ENCODE measurements around the gene RALGAPA2. TPM values are rescaled to one million over a fixed set of nuclear protein-coding genes. Genes with fewer than 3 reads are reported as not detected.
"Not testable (repeated sequence)": the region's sequence is repeated elsewhere in the genome, so short reads cannot be mapped to it uniquely, and the experiment has no call there.

RALGAPA2 gene
- total RNA-seq, 2 donors from 2014 or later, result 27.8 to 28.5 TPM

GRCh38 chr20:20547876-20548266, 164.6 kb downstream of the RALGAPA2 start:
- Histone ChIP-seq H3K4me3 (no peak overlapping the region), H3K9me3 (no peaks in the 10 kb centered on the region), H3K27me3 (no peaks in the 10 kb centered on the region), H3K4me1 (no peaks in the 10 kb centered on the region), H3K36me3 (no peaks in the 10 kb centered on the region), H3K27ac (no peak overlapping the region)
- no peak for TF ChIP-seq CTCF (IDR thresholded peaks at IDR 0.05)
- DNase-seq (ENCODE audit: low spot score), result no peak

- Histone ChIP-seq H3K9me3 (no peaks in the 10 kb centered on the region), H3K36me3 (no peaks in the 10 kb centered on the region), H3K27ac (no peak overlapping the region), H3K4me1 (no peaks in the 10 kb centered on the region), H3K27me3 (no peaks in the 10 kb centered on the region), H3K4me3 (no peak overlapping the region)
- no peak for DNase-seq (ENCODE audit: low spot score)
- TF ChIP-seq CTCF (IDR thresholded peaks at IDR 0.05), result no peak
Observed at GRCh38 chr20:20547221-20547875, 165.1 kb downstream of the RALGAPA2 start.

GRCh38 chr20:20546402-20546801, 166.0 kb downstream of the RALGAPA2 start:
- Histone ChIP-seq H3K4me3 (no peak overlapping the region), H3K27ac (no peak overlapping the region), H3K27me3 (no peaks in the 10 kb centered on the region), H3K9me3 (no peaks in the 10 kb centered on the region), H3K4me1 (no peaks in the 10 kb centered on the region), H3K36me3 (no peaks in the 10 kb centered on the region)
- no peak for DNase-seq (ENCODE audit: low spot score)
- no peak for TF ChIP-seq CTCF (IDR thresholded peaks at IDR 0.05)

GRCh38 chr20:20543348-20543747, 169.1 kb downstream of the RALGAPA2 start:
- H3K9me3 ChIP-seq; H3K36me3 ChIP-seq; H3K4me3 ChIP-seq; H3K27ac ChIP-seq; H3K4me1 ChIP-seq; H3K27me3 ChIP-seq; DNase-seq (ENCODE audit: low spot score): not testable (repeated sequence)

GRCh38 chr20:20536240-20536933, 176.1 kb downstream of the RALGAPA2 start:
- no peak for DNase-seq (ENCODE audit: low spot score)
- TF ChIP-seq CTCF (IDR thresholded peaks at IDR 0.05), result no peak
- no peaks in the 10 kb centered on the region for H3K9me3 ChIP-seq
- peaks cover 4% of the 10 kb centered on the region for H3K36me3 ChIP-seq
- H3K4me1 ChIP-seq, result no peaks in the 10 kb centered on the region
- no peaks in the 10 kb centered on the region for H3K27me3 ChIP-seq
- H3K4me3 ChIP-seq, result no peak overlapping the region
- H3K27ac ChIP-seq, result no peak overlapping the region

GRCh38 chr20:20535051-20535450, 177.4 kb downstream of the RALGAPA2 start:
- no peaks in the 10 kb centered on the region for H3K4me1 ChIP-seq
- no peaks in the 10 kb centered on the region for H3K9me3 ChIP-seq
- no peak for TF ChIP-seq CTCF (IDR thresholded peaks at IDR 0.05)
- DNase-seq (ENCODE audit: low spot score), result no peak
- H3K27ac ChIP-seq, result no peak overlapping the region
- H3K27me3 ChIP-seq, result no peaks in the 10 kb centered on the region
- peaks cover 13% of the 10 kb centered on the region for H3K36me3 ChIP-seq
- no peak overlapping the region for H3K4me3 ChIP-seq

All from right atrium auricular region (tissue), 2 donors.